Measurements from ENCODE around the gene TTC38.

TTC38 gene

DNA sequence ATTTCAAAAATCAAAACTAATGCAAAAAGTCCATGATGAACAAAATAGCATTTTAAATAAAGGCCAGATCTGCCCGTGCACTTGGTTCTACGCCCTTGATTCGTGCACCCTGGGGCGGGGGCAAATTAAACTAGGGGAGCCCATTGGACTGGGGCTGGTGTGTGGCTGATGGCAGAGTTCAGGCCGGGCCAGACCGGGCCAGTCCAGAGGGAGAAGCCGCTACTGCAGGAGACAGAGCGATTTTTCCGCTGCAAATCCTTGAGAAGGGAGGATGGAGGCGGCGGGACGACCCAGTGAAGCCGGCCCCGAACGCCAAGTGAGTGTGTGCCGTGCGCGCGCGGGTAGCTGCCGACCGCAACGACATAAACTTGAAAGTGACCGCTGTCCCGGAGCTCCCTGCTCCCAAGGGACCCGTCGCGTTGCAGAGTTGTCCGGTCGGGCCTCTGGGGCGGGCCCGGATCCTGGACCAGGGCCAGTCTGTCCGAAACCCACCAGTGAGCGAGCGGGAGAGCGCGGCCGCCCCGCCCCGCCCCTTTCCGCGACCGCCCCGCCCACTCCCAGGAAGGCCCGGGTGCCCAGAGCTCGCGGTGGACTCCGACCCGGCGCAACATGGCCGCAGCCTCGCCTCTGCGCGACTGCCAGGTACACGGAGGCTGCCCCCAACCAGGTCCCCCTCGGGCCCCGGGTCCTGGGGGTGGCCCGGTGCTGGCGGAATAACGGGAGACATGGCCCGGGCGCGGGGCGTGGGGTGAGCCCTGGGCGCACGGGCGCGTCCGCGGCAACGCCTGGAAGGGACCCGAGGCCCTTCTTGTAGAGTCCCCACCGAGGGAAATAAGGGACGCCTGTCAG, at the start of gene TTC38:
TTC38 (plus strand) TSS at position 578 of the 849 bp plus-strand sequence; CDS start at position 610, 32 bp downstream.
- DNase-seq (peak; percentile 65), ATAC-seq (peak; percentile 79)

DNA sequence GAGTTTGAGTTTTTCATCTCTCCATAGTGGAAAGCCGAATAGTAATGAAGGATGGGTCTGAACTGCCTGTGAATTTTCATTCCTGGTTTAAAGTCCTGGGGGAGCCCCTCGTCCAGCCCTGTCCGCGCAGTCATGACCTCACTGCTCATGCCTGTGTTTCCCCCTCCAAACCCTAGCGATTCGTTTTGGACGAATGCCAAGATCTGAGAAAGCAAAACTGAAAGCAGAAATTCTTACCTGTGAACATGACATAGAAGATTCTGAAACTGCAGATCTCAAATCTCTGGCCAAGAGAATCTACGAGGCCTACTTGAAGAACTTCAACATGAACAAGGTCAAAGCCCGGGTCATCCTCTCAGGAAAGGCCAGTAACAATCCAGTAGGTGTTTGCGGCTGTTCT, 48.2 kb upstream of the TTC38 start:
- DNase-seq, result no peak
- no peak for ATAC-seq

DNA sequence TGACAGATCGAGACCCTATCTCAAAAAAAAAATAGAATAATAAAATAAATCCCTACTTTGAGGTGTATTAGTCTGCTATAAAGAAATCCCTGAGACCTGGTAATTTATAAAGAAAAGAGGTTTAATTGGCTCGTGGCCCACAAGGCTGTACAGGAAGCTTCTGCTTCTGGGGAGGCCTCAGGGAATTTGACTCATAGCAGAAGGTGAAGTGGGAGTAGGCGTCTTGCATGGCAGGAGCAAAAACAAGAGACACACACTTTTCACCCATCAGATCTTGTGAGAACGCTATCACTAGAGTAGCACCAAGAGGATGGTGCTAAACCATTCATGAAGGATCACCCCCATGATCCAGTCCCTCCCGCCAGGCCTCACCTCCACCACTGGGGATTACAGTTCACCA, 46.9 kb upstream of the TTC38 start:
- no peak for DNase-seq
- no peak for ATAC-seq

DNA sequence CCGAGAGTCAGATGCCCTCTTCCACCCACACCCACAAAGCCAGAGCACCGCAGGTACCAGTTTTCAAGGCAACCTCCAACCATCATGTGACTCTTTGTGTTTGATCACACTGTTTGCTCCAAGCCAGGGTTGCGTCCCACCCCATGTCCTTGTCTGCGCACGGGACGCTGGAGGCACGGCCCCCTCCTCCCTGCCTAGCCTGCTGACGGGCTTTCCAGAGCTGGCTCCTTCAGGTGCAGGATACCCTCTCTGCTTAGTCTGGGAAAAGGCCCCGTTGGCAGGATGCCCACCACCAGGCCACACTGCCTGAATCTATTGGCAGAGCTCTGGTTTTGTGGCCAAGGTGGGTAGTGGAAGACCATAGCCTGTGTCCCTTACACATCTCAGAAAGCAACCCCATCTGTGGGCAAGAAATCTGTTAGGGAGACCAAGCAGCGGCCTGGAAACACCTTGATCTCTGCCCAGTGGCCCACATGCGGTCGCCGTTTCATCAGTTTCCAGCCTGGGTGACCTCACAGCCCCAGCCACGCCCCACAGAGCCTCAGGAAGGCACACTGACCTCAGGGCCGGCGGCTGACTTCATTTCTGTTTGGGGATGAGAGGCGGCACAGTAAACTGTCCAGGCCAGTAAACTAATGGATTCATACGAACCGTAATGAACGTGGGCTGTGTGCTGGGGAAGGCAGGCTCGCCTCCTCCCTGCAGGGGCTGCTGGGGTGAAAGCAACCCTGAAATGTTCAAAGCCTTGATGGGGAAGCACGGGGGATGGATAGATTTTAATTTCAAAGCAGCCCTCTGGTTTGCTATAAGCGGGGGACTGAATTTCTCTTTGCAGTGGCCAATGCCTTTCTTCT, 43.5 kb upstream of the TTC38 start:
- DNase-seq, result no peak
- no peak for ATAC-seq

DNA sequence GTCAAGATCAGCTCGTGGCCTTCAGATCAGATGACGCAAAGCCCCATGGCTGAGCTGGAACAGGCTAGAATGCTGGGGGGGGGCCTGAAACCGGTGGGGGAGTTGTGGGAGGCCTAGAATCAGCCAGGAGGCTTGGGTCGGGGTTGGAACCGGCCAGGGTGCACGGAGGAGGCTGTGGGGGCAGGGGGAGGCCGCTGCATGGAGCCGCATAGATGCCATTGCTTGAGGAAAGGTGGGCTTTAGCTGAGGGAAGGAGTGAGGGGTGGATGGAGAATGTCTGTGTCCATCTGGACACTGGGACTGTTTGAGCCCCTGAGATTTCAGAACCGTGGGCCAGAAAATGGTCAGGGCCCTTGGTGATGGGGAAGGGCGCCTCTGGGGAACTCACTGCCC, 42.9 kb upstream of the TTC38 start:
- no peak for ATAC-seq
- DNase-seq, result no peak

DNA sequence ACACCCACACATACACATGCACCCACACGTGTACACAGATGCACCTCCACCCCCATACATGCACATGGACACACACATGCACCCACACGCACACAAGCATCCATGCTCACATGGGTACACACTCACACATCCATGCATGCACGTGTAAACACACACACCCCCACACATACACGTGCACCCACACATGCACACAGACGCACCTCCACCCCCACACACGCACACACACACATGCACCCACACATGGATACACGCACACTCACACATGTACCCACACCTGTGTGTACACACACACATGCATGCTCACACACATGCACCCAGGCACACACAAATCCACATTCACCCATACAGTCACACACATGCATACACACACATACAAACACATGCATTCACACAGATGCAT, 42.2 kb upstream of the TTC38 start:
- DNase-seq, result no peak
- no peak for ATAC-seq

DNA sequence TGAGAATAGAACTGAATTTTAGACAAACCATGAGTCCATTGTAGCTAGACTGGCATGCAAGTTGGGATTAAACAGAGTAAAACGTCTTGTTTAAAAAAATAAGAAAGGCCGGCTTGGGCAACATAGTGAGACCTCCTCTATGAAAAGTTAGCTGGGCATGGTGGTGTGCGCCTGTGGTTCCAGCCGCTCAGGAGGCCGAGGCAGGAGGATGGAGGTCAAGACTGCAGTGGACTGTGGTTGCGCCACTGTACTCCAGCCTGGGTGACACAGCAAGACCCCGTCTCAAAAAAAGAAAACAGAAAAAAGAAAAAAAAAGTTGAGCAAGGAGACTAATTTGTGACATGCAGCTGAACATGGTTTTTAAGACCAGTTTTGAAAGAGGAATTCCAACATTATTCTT, 41.2 kb upstream of the TTC38 start:
- ATAC-seq, result no peak

DNA sequence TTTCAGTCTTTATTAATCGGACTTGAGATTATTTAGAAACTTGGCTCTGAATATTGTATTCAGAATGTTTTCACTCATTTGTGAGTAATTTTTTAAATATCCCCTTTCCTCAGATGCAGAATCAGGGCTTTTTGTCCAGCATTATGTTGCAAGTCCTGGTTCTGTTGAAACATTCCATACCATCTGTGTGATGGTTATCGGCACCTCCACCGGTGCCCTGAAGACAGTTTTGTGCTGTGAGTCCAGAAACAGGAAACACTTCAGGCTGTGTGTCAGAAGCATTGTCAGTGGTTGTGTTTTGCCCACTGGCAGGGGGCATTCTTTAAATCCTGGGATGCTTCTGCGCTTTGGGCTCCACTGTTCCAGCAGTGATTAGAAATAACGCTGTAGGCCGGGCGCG, 38.1 kb upstream of the TTC38 start:
- ATAC-seq (no peak), DNase-seq (no peak)

More for the DNA sequence above, 41.2 kb upstream of the TTC38 start:
- DNase-seq, result no peak

DNA sequence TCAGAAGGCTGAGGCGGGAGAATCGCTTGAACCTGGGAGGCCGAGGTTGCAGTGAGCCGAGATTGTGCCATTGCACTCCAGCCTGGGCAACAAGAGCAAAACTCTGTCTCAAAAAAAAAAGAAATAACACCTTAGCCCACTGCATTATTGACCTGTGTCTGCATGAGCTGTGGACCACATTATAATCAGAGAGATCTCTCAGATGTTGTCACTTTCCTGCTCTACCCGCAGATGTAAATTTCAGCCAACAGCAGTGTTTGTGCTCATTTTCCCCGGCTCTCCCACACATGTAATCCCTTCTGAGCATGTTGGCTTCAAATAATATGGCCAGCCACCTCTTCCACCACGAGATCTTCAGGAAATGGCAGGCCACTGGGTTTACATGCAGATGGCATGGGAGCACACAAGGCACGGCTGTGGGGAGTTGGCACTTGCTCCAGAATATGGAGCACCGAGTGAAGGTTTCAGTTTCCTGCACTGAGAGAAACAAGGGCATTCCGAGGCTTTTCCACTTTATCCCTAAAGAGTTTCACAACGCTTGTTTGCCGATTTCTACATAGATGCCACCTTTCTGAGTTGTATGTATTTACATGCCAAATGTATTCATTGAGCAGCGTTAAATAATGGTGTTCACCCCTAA, 37.4 kb upstream of the TTC38 start:
- ATAC-seq (no peak), DNase-seq (no peak)

DNA sequence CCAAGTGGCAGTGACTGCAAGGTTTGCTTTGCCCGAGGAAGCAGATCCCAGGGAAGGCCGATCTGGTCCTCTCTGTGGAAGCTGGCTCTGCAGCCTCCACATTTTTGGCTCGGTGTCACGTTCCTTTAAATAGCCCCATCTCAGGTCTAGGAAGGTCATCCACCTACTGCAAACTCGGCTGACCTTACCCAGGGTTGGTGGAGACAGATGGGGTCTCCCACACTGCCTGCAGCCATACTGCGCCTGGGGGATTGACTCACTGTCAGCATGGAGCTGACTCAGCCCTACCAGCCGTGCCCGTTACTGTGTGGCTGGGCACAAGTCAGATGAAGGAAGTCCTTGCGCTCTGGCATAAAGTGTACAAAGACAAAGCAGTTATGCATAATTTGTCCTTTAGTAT, 34.6 kb upstream of the TTC38 start:
- DNase-seq (no peak), ATAC-seq (no peak)

DNA sequence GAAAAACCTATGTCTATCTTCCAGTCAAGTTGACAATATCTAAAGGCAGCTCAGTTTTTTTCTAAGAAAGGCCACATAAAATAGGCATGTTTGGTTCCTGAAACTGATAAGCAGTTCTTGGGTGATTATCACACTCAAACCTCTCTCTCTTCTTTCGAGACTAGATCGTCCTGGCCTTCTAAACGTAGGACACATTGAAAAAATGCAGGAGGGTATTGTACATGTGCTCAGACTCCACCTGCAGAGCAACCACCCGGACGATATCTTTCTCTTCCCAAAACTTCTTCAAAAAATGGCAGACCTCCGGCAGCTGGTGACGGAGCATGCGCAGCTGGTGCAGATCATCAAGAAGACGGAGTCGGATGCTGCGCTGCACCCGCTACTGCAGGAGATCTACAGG, 32.8 kb upstream of the TTC38 start:
- DNase-seq (no peak), ATAC-seq (no peak)

DNA sequence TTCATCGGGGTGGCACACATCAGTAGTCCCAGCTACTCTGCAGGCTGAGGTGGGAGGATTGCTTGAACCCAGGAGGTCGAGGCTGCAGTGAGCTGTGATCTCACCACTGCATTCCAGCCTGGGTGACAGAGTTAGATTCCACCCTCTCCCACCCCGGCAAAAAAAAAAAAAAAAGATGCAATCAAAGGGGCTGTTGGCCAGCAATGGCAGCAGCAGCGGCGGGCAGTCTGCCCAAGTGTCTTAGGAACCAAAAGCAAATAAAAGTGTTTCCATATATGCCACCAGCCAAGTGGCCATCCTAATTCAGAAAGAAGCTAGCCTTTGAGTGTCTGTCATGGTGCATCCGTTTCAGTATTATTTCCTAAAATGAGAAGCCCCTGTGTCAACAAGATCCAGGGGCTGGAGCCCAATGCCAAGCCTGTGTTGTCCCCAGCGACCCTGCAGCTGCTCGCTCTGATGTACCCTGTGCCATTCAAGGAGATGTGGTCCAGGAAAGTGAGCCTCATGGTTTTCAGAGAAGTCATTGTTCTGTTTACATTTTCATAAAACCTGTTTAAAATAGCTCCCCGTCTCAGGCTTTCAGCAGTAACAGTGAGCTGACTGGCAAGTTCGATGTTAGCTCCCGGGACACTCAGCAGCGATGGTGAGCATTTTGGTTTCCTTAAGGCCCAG, 30.2 kb upstream of the TTC38 start:
- DNase-seq (no peak), ATAC-seq (no peak)

DNA sequence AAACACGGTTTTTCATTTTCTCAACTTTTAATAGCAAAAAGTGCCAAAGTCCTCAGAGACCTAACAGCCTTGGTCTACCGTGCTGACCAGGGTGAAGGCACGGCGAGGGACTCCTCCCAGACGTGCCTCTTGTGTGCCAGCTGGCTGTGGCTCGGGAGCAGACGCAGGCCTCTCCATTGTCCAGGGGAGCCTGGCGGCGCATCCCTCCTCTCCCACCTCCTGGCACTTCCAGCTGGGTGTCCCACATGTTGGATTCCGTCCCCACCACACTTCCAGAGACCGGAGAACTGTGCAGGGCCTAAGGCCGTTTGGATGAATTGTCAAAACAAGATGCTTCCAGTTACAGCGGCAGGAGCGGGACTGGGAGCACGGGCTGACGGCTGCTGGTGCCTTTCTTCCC, 29.3 kb upstream of the TTC38 start:
- no peak for DNase-seq
- ATAC-seq, result no peak

DNA sequence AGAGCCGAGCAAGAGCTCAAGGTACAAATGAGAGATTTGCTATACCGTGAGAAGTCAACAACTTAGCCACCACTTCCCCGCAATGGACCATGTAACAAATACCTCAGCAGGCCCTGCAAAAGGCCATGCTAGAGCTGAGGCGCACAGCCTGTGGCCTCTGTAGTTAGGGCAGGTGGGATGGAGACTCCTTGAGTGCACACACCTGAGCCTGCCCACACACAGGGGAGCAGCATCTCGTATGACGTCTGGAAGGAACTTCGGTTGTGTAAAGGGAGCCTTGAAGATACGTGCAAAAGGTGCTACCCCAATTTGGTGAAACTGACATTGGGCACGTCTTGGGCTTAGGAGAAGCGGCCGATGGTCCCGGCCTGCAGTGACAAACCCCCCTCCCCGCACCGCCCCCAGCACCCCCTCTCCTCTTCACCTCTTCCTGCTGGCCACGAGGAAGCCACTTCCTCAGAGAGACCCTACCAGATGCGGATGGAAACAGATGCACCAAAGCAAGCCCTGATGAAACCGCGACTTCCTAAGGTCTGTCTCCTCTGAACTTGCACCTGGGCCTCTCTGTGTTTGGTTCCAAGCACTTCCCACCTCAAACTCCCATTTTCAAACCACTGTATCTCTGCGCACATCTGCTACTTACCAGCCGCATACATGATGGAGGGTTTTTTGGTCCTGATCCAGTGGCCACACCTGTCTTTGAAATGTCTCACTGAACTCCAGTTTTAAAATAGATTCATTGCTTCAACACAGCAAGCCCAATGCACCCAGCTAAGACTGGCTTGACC, 28.4 kb upstream of the TTC38 start:
- ATAC-seq, result no peak
- no peak for DNase-seq

DNA sequence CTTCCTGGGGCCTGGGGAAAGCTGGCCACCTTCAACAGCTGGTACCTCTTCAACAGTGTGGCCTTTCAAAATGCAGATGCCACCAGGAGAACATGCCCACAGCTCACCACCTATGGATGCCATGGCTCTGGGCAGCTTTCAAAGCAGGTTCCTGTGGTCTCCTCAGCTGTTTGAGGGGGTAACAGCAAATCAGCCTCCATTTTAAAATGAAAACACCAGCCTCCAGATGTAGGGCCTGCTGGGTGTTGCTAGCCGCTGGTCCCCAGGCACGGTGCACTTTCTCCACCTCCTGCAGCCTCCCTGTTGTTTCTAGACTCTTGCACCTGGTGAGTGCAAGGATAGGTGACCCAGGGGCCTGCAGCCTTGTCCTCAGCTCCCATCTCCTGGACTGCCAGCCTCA, 27.7 kb upstream of the TTC38 start:
- ATAC-seq (no peak), DNase-seq (no peak)

DNA sequence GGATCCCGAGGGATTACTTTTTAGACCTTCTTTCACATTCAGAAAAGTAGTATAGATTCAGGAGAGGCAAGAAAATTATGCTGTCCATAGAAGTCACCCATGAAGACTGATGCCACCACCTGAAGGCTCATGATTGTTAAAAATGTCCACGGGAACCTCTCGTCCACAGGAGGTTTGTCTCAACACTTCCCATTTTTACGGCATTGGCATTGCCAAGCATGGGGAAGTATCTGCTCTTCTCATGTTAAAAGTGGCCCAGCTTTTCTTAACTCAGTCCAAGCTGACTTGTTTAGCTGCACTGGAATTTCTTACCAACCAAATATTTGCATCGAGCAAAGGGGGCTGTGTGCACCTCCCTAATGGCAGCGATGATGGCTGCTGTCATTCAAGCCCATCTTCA, 27.3 kb upstream of the TTC38 start:
- ATAC-seq, result no peak

DNA sequence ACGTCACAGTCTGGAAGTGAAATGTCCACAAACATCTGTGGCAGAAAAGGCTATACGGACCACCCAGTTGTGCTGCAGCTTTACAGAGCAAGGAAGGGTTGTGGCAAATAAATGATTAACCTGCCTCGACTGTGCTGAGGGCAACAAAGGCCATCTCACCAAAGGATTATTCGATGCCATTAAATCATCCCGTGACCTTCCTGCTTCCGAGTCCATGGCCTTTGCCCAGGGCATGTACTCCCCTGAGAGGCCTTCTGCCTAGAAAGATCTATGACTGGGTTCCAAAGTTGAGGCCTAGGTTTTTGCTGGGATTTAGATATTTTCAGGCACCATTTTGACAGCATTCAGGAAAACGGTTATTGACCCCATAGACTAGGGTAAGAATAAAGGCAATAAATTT, 26.9 kb upstream of the TTC38 start:
- ATAC-seq, result no peak
- DNase-seq, result no peak

More for the DNA sequence above, 27.3 kb upstream of the TTC38 start:
- no peak for DNase-seq

DNA sequence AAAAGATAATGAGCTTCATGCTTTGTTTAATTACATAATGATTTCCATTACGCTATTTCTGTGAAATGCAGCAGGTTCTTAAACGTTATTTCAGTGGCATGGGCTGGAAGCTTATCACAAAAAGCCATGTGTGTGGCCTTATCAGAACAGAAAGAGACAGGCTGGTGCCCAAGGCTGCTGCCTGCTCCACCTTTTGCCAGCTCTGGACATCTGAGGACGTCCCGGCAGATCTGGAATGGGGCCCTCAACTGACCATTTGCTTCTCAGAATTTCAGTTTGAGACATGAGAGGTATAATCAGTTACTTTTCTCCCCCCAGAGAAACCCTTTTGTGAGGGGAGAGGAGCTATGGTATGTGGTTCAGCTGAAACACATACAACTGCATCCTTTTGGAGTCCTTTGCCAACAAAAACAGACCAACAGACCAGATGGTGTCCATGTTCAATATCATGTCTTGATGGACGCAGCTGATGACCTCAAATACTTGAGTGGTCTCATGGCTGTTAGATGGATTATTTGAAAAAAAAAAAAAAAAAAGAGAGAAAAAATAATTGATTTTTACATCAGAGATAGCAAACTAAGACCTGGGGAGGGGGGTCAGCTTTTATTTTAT, 26.3 kb upstream of the TTC38 start:
- DNase-seq (no peak), ATAC-seq (no peak)

DNA sequence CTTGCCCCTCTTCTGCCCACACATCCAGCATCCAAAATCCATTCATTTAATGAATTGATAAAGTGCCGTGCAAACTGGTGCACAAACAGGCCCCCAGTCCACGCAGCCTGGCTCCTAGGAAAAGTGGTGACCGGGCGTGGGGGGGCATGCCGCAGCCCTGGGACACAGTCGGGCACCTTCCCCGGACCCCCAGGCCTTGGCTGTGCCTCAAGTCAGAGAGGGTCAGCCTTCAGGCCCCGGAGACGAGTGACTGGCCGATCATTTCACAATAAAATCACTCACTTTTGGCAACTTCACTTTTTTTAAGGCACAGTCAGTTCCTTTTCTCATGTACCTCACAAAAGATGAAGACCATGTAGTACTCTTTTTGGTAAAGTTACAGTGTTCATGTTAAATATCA, 25.7 kb upstream of the TTC38 start:
- ATAC-seq (no peak), DNase-seq (no peak)

DNA sequence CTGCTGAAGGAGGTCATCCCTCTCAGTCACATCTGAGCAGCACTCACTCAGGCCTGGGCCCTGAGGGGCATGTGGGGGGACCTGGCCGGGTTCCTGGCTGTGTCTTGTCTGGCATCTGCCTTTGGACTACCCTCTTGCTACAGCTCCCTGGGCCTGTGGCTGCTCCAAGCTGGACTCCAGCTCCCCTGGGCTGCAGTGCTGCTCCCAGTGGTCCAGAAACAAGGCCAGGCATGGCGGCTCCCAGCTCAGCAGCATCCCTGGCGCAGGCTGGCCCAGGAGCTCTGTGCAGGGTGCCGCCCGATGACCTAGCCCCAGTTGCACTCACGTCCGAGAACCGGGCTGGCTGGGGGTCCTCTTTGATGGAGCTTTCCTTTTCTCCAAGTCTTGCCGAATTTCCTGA, 23.0 kb upstream of the TTC38 start:
- DNase-seq (no peak), ATAC-seq (no peak)

DNA sequence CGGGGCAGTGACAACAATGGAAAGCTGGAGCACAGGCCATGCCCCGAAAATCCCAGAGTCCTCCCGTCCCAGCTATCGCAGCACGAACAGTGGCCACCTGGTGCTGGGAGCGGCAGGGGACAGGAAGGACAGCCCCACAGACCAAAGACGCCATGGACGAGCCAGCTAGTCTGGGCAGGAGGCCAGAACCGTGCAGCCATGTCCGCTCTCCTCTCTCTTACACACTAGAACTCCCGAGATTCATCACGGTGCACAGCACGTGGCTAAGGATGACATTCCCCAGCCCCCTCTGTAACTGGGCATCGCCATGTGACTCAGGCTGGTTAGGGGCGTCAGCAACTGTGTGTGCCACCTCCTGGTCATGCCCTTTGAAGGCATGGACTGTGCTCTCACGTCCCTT, 22.3 kb upstream of the TTC38 start:
- no peak for DNase-seq
- ATAC-seq, result no peak

Data from stimulated activated naive CD8-positive, alpha-beta T cell treated with anti-CD3 and anti-CD28 coated beads, Interleukin-15, Interleukin-2, amounts not matched to agents 100 U/mL and 50 U/mL, for 24 hours (primary cell).